Neutrophil (primary cell): ENCODE measurements around the gene ELAC1.

Experiments
- H3K27ac ChIP-seq: fragments of 200-600 bp; sonication (generic); 2 replicates; pipeline ENCODE4 v1.5.1; 2016; ENCODE audit warnings: mild to moderate bottlenecking, moderate library complexity
- H3K27me3 ChIP-seq: fragments of 200-600 bp; sonication (generic); 2 replicates; pipeline ENCODE4 v1.6.0; 2016; ENCODE audit warnings: mild to moderate bottlenecking
- H3K36me3 ChIP-seq: fragments of 200-600 bp; sonication (generic); 2 replicates; pipeline ENCODE4 v1.5.1; 2017
- H3K4me1 ChIP-seq, 2 experiments: fragments of 200-600 bp in 1 of 2; sonication (generic) in 1 of 2; 1 replicate in 1 of 2; 2 replicates in 1 of 2; pipeline versions ENCODE4 v1.5.1 to v1.6.1; 2013 to 2016; ENCODE audit warnings: low read depth in 1 of 2, low read length in 1 of 2, mild to moderate bottlenecking in 1 of 2, moderate library complexity in 1 of 2; ENCODE audit not compliant: control insufficient read depth in 1 of 2, insufficient read depth in 1 of 2
- H3K4me3 ChIP-seq, 2 experiments: fragments of 200-600 bp in 1 of 2; sonication (generic) in 1 of 2; 1 replicate in 1 of 2; 2 replicates in 1 of 2; pipeline ENCODE4 v1.5.1; 2013 to 2016; ENCODE audit warnings: low read depth in 1 of 2, low read length in 1 of 2, mild to moderate bottlenecking in 1 of 2, moderate library complexity in 1 of 2
- H3K9me3 ChIP-seq: fragments of 200-600 bp; sonication (generic); 2 replicates; pipeline ENCODE4 v1.5.1; 2016
- CTCF ChIP-seq: fragments of 200-600 bp; sonication (generic); IDR thresholded peaks from 2 replicates; pipeline ENCODE4 v1.5.1; 2016; ENCODE audit warnings: antibody characterized with exemption

The ELAC1 gene

GRCh38 chr18:51030537-51031258 lies 62.9 kb downstream of the ELAC1 start:
- Histone ChIP-seq H3K36me3 (peaks cover 4% of the 10 kb centered on the region), H3K4me1 (peaks cover 30 to 37% of the 10 kb centered on the region in 2 experiments), H3K27ac (peak overlapping the region; percentile 99), H3K27me3 (no peaks in the 10 kb centered on the region), H3K4me3 (peak overlapping the region; percentile 76 to 78), H3K9me3 (no peaks in the 10 kb centered on the region)
- peak; percentile 16 for TF ChIP-seq CTCF

GRCh38 chr18:51032193-51032592 lies 64.4 kb downstream of the ELAC1 start:
- Histone ChIP-seq H3K9me3 (no peaks in the 10 kb centered on the region), H3K36me3 (peaks cover 4% of the 10 kb centered on the region), H3K4me3 (no peak overlapping the region), H3K27me3 (no peaks in the 10 kb centered on the region), H3K4me1 (peaks cover 30 to 48% of the 10 kb centered on the region in 2 experiments), H3K27ac (no peak overlapping the region)
- no peak for TF ChIP-seq CTCF

GRCh38 chr18:51037230-51037629 lies 69.4 kb downstream of the ELAC1 start:
- H3K27ac ChIP-seq, result peak overlapping the region; percentile 54
- no peaks in the 10 kb centered on the region for H3K9me3 ChIP-seq
- H3K4me3 ChIP-seq, result no peak overlapping the region
- H3K36me3 ChIP-seq, result peaks cover 4% of the 10 kb centered on the region
- no peaks in the 10 kb centered on the region for H3K27me3 ChIP-seq
- no peak for TF ChIP-seq CTCF
- peaks cover 37 to 57% of the 10 kb centered on the region in 2 experiments for H3K4me1 ChIP-seq
